ENCODE results near the gene GRIK3. TPM values are rescaled to one million over a fixed set of nuclear protein-coding genes. Genes with fewer than 3 reads are reported as not detected.

The GRIK3 gene
- total and polyA plus RNA-seq, 2 of the 8 experiments (the other 6 are each of a cell fraction or from before 2014, with no cell fraction given), result 2.1 to 3.4 TPM

GRCh38 chr1:36762174-36762573 lies 272.1 kb downstream of the GRIK3 start (continued):
- no peak for TF ChIP-seq RBBP5 (IDR thresholded peaks at IDR 0.05; ENCODE audit: borderline replicate concordance, low read depth, low read length)

- Histone ChIP-seq H3K27me3 (replicated peaks in 1 of 4; ENCODE audit: control insufficient read depth in 3 of 4, extremely low read depth in 1 of 4, insufficient read depth in 3 of 4, low read length in 3 of 4) (no peaks in the 10 kb centered on the region), H2BK120ac (replicated peaks; ENCODE audit: low read depth, low read length) (no peak overlapping the region), H2BK5ac (ENCODE audit: low read depth, low read length) (no peak overlapping the region), H2BK20ac (ENCODE audit: low read length) (no peak overlapping the region), H3K23me2 (ENCODE audit: low read depth, low read length) (peaks cover 6% of the 10 kb centered on the region; the same call in 1 of the 2 replicates), H3K18ac (ENCODE audit: extremely low read depth, low read length) (no peak overlapping the region), H4K8ac (ENCODE audit: extremely low read depth, insufficient read depth, low read length) (no peak overlapping the region), H3K4me1 (replicated peaks in 1 of 4; ENCODE audit: control insufficient read depth in 3 of 4, insufficient read depth in 4 of 4, low read length in 3 of 4) (peaks cover 4 to 12% (median 10%) of the 10 kb centered on the region in 4 experiments), H3K23ac (ENCODE audit: insufficient read length) (no peak overlapping the region), H3K36me3 (ENCODE audit: control insufficient read depth in 2 of 4, insufficient read depth in 4 of 4, low read length in 3 of 4) (no peaks in the 10 kb centered on the region), H3K4me2 (ENCODE audit: insufficient read depth in 1 of 2, low read depth in 2 of 2, low read length in 2 of 2) (no peak overlapping the region), H4K5ac (ENCODE audit: insufficient read length, low read depth, low read length) (no peak overlapping the region), H2BK12ac (ENCODE audit: low read depth, low read length) (no peak overlapping the region), H3K79me1 (ENCODE audit: low read depth, low read length) (no peaks in the 10 kb centered on the region), H3K79me2 (ENCODE audit: control insufficient read depth in 1 of 2, insufficient read depth in 2 of 2, low read length in 2 of 2) (no peaks in the 10 kb centered on the region), H3K4me3 (ENCODE audit: extremely low read depth in 1 of 4, insufficient read depth in 2 of 4, low read depth in 3 of 4, low read length in 4 of 4) (no peak overlapping the region), H4K91ac (replicated peaks; ENCODE audit: insufficient read length, low read length) (no peak overlapping the region), H3K9me3 (ENCODE audit: insufficient read depth in 2 of 2, low read depth in 1 of 2, low read length in 1 of 2) (peaks cover 3% of the 10 kb centered on the region in 2 experiments; a peak in 2 of 4 replicates), H4K20me1 (replicated peaks in 1 of 2; ENCODE audit: control insufficient read depth in 1 of 2, insufficient read depth in 2 of 2, low read length in 2 of 2) (no peaks in the 10 kb centered on the region), H3K4ac (replicated peaks; ENCODE audit: insufficient read length, low read depth, low read length) (no peak overlapping the region), H3K9ac (replicated peaks in 1 of 4; ENCODE audit: extremely low read depth in 1 of 4, low read depth in 3 of 4, low read length in 3 of 4) (no peak overlapping the region), H2AK5ac (ENCODE audit: low read depth, low read length) (no peak overlapping the region), H3K56ac (replicated peaks; ENCODE audit: insufficient read length, low read depth, low read length) (no peak overlapping the region), H3K14ac (ENCODE audit: insufficient read length) (no peak overlapping the region), H2BK15ac (ENCODE audit: low read length) (peak overlapping the region; percentile 72; the same call in 1 of the 2 replicates), H2AFZ (ENCODE audit: low read length) (no peak overlapping the region), H3K27ac (ENCODE audit: low read depth, low read length) (no peak overlapping the region)
- TF ChIP-seq RBBP5 (IDR thresholded peaks at IDR 0.05; ENCODE audit: borderline replicate concordance, low read depth, low read length) (no peak), MAFK (IDR thresholded peaks at IDR 0.05; ENCODE audit: low read depth, low read length) (no peak)
- FAIRE-seq, result no peak
- no peak for DNase-seq (ENCODE audit: low read depth in 1 of 2, low spot score in 2 of 2)
- POLR2A ChIA-PET (ENCODE audit: partially characterized antibody), result no interaction called here
- CTCF ChIA-PET (ENCODE audit: partially characterized antibody), result interaction anchor here (0.8 to 2.4 kb wide), 2 partner anchors 30 to 103 kb away, joined by 4 to 7 read pairs; no protein-coding TSS in a partner anchor
Observed at GRCh38 chr1:36761113-36761512, 273.2 kb downstream of the GRIK3 start.
